Uterus (tissue), 2 donors: ENCODE data around the gene PODXL.

Experiments used
- POLR2A ChIP-seq, 2 donors: fragments of 450-650 bp; IDR thresholded peaks; one replicate each; pipeline ENCODE4 v1.6.1; 2016; ENCODE audit warnings: antibody characterized with exemption in 2 of 2, mild to moderate bottlenecking in 1 of 2, moderate library complexity in 1 of 2
- TF ChIP-seq, protein P1 (sequence below), 4 experiments: fragments of 200-600 bp in 2 of 4; fragments of 450-650 bp in 2 of 4; sonication (generic) in 2 of 4; IDR thresholded peaks; one replicate each; pipeline ENCODE4 v1.5.1; 2016 to 2019; ENCODE audit warnings: antibody characterized with exemption in 4 of 4, mild to moderate bottlenecking in 2 of 4, moderate library complexity in 1 of 4

DNA sequence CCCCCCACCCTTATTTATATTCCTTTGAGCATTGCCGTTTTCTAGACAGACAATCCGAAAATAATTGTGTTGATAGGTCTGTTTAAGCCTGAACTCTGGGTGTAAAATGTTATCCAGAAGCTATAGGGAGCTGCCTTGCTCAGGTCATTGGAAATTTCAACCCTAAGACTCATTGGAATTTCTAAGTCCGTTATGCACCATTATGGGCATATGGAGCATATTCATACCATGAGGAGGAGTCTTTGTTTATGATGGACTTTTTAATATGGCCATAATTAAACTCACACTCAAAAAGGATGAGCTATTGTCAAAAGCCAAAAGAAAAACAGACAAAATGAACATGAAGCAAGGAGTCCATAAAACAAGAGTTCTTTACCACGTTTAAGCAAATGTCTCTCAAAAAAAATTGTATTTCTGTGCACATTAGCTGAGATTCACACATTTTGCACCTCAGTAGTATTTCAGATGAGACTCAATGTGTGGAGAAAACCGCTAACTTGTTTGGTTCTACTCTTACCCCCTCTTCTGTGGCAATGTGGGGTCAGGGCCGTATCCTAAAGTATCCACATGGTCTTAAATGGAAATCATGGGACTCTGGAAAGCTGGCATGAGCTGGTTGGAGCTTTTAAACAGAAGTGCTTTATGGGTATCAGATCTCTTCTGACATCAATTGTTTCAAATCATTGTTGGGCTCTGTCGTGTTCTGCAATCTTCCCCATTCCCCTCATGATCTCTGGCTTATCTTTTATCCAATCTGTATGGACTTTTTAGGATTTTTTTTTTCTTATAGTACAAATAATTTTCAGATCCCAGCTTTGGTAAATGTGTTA lies 60.5 kb downstream of the PODXL start:
- TF ChIP-seq, protein P1, sequence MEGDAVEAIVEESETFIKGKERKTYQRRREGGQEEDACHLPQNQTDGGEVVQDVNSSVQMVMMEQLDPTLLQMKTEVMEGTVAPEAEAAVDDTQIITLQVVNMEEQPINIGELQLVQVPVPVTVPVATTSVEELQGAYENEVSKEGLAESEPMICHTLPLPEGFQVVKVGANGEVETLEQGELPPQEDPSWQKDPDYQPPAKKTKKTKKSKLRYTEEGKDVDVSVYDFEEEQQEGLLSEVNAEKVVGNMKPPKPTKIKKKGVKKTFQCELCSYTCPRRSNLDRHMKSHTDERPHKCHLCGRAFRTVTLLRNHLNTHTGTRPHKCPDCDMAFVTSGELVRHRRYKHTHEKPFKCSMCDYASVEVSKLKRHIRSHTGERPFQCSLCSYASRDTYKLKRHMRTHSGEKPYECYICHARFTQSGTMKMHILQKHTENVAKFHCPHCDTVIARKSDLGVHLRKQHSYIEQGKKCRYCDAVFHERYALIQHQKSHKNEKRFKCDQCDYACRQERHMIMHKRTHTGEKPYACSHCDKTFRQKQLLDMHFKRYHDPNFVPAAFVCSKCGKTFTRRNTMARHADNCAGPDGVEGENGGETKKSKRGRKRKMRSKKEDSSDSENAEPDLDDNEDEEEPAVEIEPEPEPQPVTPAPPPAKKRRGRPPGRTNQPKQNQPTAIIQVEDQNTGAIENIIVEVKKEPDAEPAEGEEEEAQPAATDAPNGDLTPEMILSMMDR (IDR thresholded peaks at IDR 0.05) = no peak
- TF ChIP-seq POLR2A (IDR thresholded peaks at IDR 0.05) = no peak
